NCI-H2029 treated with DMSO at 0.1 percent for 48 hours (cell line): Measurements from ENCODE around the gene YPEL5.
"Not testable (repeated sequence)": the region's sequence is repeated elsewhere in the genome, so short reads cannot be mapped to it uniquely, and the experiment has no call there.

Source experiments
- DNase-seq: peaks from one replicate; lab custom pipeline; 2025; lab: John Stamatoyannopoulos, UW

YPEL5 gene

GRCh38 chr2:30136764-30137444, 9.9 kb upstream of the YPEL5 start:
- DNase-seq: no peak

GRCh38 chr2:30139131-30139870, 7.5 kb upstream of the YPEL5 start:
- no peak for DNase-seq

GRCh38 chr2:30141136-30141535, 5.7 kb upstream of the YPEL5 start:
- no peak for DNase-seq

GRCh38 chr2:30144260-30144659, 2.5 kb upstream of the YPEL5 start:
- DNase-seq: no peak

GRCh38 chr2:30144951-30145350, 1.9 kb upstream of the YPEL5 start:
- not testable (repeated sequence) for DNase-seq

GRCh38 chr2:30145826-30146336, 926 bp upstream of the YPEL5 start:
- no peak for DNase-seq

- DNase-seq: no peak
These were observed 448 bp downstream of the YPEL5 start for GRCh38 chr2:30147196-30147714.

GRCh38 chr2:30147715-30148610, 1.2 kb downstream of the YPEL5 start:
- DNase-seq: no peak

GRCh38 chr2:30148850-30149249, 2.0 kb downstream of the YPEL5 start:
- no peak for DNase-seq

- DNase-seq: no peak
These were observed 2.7 kb downstream of the YPEL5 start for GRCh38 chr2:30149513-30149912.

- no peak for DNase-seq
These were observed 3.2 kb downstream of the YPEL5 start for GRCh38 chr2:30149976-30150375.

GRCh38 chr2:30150786-30151185, 4.0 kb downstream of the YPEL5 start:
- DNase-seq: no peak

GRCh38 chr2:30152385-30152784, 5.6 kb downstream of the YPEL5 start:
- no peak for DNase-seq

- DNase-seq: no peak
These were observed 8.4 kb downstream of the YPEL5 start for GRCh38 chr2:30155202-30155601.

- DNase-seq: no peak
These were observed 9.3 kb downstream of the YPEL5 start for GRCh38 chr2:30155889-30156658.

GRCh38 chr2:30157616-30158015, 10.8 kb downstream of the YPEL5 start:
- DNase-seq: no peak

- no peak for DNase-seq
These were observed 13.0 kb downstream of the YPEL5 start for GRCh38 chr2:30159766-30160165.

GRCh38 chr2:30161929-30162706, 15.3 kb downstream of the YPEL5 start:
- no peak for DNase-seq

- DNase-seq: no peak
These were observed 16.0 kb downstream of the YPEL5 start for GRCh38 chr2:30162806-30163205.

GRCh38 chr2:30164131-30164925, 17.5 kb downstream of the YPEL5 start:
- no peak for DNase-seq
